Measurements from ENCODE around the gene SMARCA2.

SMARCA2 gene

GRCh38 chr9:2151171-2151570 lies 136.0 kb downstream of the SMARCA2 start:
- Histone ChIP-seq H3K9me2 (ENCODE audit: low read depth, low read length) (no peaks in the 10 kb centered on the region), H3K9ac (ENCODE audit: low read length) (no peak overlapping the region), H3K27ac (ENCODE audit: low read depth, low read length, poor library complexity, severe bottlenecking) (no peak overlapping the region), H3K4me1 (ENCODE audit: insufficient read depth, low read length, severe bottlenecking) (no peaks in the 10 kb centered on the region), H3K4me2 (ENCODE audit: low read length) (no peak overlapping the region), H3K79me2 (ENCODE audit: insufficient read depth, low read length) (no peaks in the 10 kb centered on the region), H3K9me3 (ENCODE audit: low read length) (no peaks in the 10 kb centered on the region), H4K20me1 (ENCODE audit: insufficient read depth, low read length) (no peaks in the 10 kb centered on the region), H3K36me3 (ENCODE audit: insufficient read depth, low read length) (peaks cover 25% of the 10 kb centered on the region), H3K27me3 (ENCODE audit: insufficient read depth, low read length) (no peaks in the 10 kb centered on the region), H3K4me3 (ENCODE audit: low read depth, low read length, poor library complexity, severe bottlenecking) (no peak overlapping the region), H2AFZ (ENCODE audit: low read length) (no peak overlapping the region), H3F3A (ENCODE audit: insufficient read depth, low read length) (no peaks in the 10 kb centered on the region)
- TF ChIP-seq CTCF (IDR thresholded peaks at IDR 0.05; ENCODE audit: low read length) = no peak
- TF ChIP-seq EZH2 (IDR thresholded peaks at IDR 0.05; ENCODE audit: borderline replicate concordance, low read length) = no peak

- H3K9me2 ChIP-seq (ENCODE audit: low read depth, low read length) = no peaks in the 10 kb centered on the region
- no peak overlapping the region for H3K9ac ChIP-seq (ENCODE audit: low read length)
- H3K4me1 ChIP-seq (ENCODE audit: insufficient read depth, low read length, severe bottlenecking) = peaks cover 16% of the 10 kb centered on the region
- no peak overlapping the region for H2AFZ ChIP-seq (ENCODE audit: low read length)
- H3K4me3 ChIP-seq (ENCODE audit: low read depth, low read length, poor library complexity, severe bottlenecking) = no peak overlapping the region
- no peaks in the 10 kb centered on the region for H3K27me3 ChIP-seq (ENCODE audit: insufficient read depth, low read length)
- H3K4me2 ChIP-seq (ENCODE audit: low read length) = no peak overlapping the region
- H3K79me2 ChIP-seq (ENCODE audit: insufficient read depth, low read length) = no peaks in the 10 kb centered on the region
- no peaks in the 10 kb centered on the region for H3F3A ChIP-seq (ENCODE audit: insufficient read depth, low read length)
- no peaks in the 10 kb centered on the region for H3K9me3 ChIP-seq (ENCODE audit: low read length)
- no peaks in the 10 kb centered on the region for H4K20me1 ChIP-seq (ENCODE audit: insufficient read depth, low read length)
- no peak overlapping the region for H3K27ac ChIP-seq (ENCODE audit: low read depth, low read length, poor library complexity, severe bottlenecking)
- TF ChIP-seq EZH2 (IDR thresholded peaks at IDR 0.05; ENCODE audit: borderline replicate concordance, low read length) (no peak), CTCF (IDR thresholded peaks at IDR 0.05; ENCODE audit: low read length) (no peak)
- H3K36me3 ChIP-seq (ENCODE audit: insufficient read depth, low read length) = peaks cover 22% of the 10 kb centered on the region
Observed at GRCh38 chr9:2152966-2153629, 138.0 kb downstream of the SMARCA2 start.

GRCh38 chr9:2153630-2154217 lies 138.6 kb downstream of the SMARCA2 start:
- Histone ChIP-seq H3K4me1 (ENCODE audit: insufficient read depth, low read length, severe bottlenecking) (peaks cover 20% of the 10 kb centered on the region), H3K27ac (ENCODE audit: low read depth, low read length, poor library complexity, severe bottlenecking) (no peak overlapping the region), H3F3A (ENCODE audit: insufficient read depth, low read length) (no peaks in the 10 kb centered on the region)

More at GRCh38 chr9:2153630-2154217, 138.6 kb downstream of the SMARCA2 start:
- no peak overlapping the region for H3K4me2 ChIP-seq (ENCODE audit: low read length)
- TF ChIP-seq CTCF (IDR thresholded peaks at IDR 0.05; ENCODE audit: low read length) = no peak
- TF ChIP-seq EZH2 (IDR thresholded peaks at IDR 0.05; ENCODE audit: borderline replicate concordance, low read length) = no peak
- no peaks in the 10 kb centered on the region for H3K27me3 ChIP-seq (ENCODE audit: insufficient read depth, low read length)
- H3K79me2 ChIP-seq (ENCODE audit: insufficient read depth, low read length) = peaks cover 4% of the 10 kb centered on the region
- H3K9ac ChIP-seq (ENCODE audit: low read length) = no peak overlapping the region
- H4K20me1 ChIP-seq (ENCODE audit: insufficient read depth, low read length) = no peaks in the 10 kb centered on the region
- H3K4me3 ChIP-seq (ENCODE audit: low read depth, low read length, poor library complexity, severe bottlenecking) = no peak overlapping the region
- no peak overlapping the region for H2AFZ ChIP-seq (ENCODE audit: low read length)
- H3K9me3 ChIP-seq (ENCODE audit: low read length) = no peaks in the 10 kb centered on the region
- H3K9me2 ChIP-seq (ENCODE audit: low read depth, low read length) = no peaks in the 10 kb centered on the region
- H3K36me3 ChIP-seq (ENCODE audit: insufficient read depth, low read length) = peaks cover 22% of the 10 kb centered on the region
